K562 (cell line): Measurements from ENCODE around the gene EYA2.

Source experiments
- ETV6 ChIP-seq, 3 experiments: fragments of 150-350 bp in 1 of 3; sonication (generic) in 1 of 3; formaldehyde crosslinking in 1 of 3; IDR thresholded peaks; 2 replicates each; pipeline versions ENCODE4 v1.6.1 to v1.8.0; 2014 to 2022; ENCODE audit warnings: borderline replicate concordance in 2 of 3, low read depth in 2 of 3, antibody characterized with exemption in 1 of 3, low read length in 1 of 3, mild to moderate bottlenecking in 1 of 3, missing genetic modification reagents in 1 of 3
- HDAC6 ChIP-seq: IDR thresholded peaks from 2 replicates; pipeline ENCODE4 v1.6.1; 2012; ENCODE audit warnings: low read depth, mild to moderate bottlenecking, control low read depth, inconsistent platforms, low read length, moderate library complexity
- MEIS2 ChIP-seq: fragments of 450-650 bp; IDR thresholded peaks from 2 replicates; pipeline ENCODE4 v1.6.1; 2014; ENCODE audit warnings: mild to moderate bottlenecking; ENCODE audit not compliant: partially characterized antibody
- NR1H2 ChIP-seq: sonication (generic); formaldehyde crosslinking; IDR thresholded peaks from 2 replicates; pipeline ENCODE4 v1.4.0; 2020; ENCODE audit warnings: mild to moderate bottlenecking, missing genetic modification reagents
- POLR2A ChIP-seq: fragments of 450-650 bp; conservative IDR thresholded peaks from 2 replicates; pipeline ENCODE4 v1.6.1; 2016
- SP1 ChIP-seq: sonication (generic); formaldehyde crosslinking; IDR thresholded peaks from 2 replicates; pipeline ENCODE4 v1.8.1; 2022; ENCODE audit warnings: mild to moderate bottlenecking, missing genetic modification reagents
- SREBF2 ChIP-seq: sonication (generic); formaldehyde crosslinking; IDR thresholded peaks from 2 replicates; pipeline ENCODE4 v1.4.0; 2020; ENCODE audit warnings: mild to moderate bottlenecking, missing genetic modification reagents
- TF ChIP-seq, protein P1 (sequence below), 3 experiments: IDR thresholded peaks in 2 of 3; conservative IDR thresholded peaks in 1 of 3; 2 replicates each; pipeline ENCODE4 v1.5.1; 2011 to 2012; ENCODE audit warnings: low read length in 3 of 3, mild to moderate bottlenecking in 3 of 3, control low read depth in 2 of 3, improper control_type of control experiment in 1 of 3, inconsistent platforms in 1 of 3, low read depth in 1 of 3, mixed read lengths in 1 of 3, moderate library complexity in 1 of 3; ENCODE audit not compliant: insufficient read depth in 2 of 3
- TF ChIP-seq, protein P2 (sequence below): fragments of 250-450 bp; sonication (Bioruptor Pico); IDR thresholded peaks from 2 replicates; pipeline ENCODE4 v1.4.0; 2020; ENCODE audit warnings: mild to moderate bottlenecking, moderate library complexity, borderline replicate concordance

DNA sequence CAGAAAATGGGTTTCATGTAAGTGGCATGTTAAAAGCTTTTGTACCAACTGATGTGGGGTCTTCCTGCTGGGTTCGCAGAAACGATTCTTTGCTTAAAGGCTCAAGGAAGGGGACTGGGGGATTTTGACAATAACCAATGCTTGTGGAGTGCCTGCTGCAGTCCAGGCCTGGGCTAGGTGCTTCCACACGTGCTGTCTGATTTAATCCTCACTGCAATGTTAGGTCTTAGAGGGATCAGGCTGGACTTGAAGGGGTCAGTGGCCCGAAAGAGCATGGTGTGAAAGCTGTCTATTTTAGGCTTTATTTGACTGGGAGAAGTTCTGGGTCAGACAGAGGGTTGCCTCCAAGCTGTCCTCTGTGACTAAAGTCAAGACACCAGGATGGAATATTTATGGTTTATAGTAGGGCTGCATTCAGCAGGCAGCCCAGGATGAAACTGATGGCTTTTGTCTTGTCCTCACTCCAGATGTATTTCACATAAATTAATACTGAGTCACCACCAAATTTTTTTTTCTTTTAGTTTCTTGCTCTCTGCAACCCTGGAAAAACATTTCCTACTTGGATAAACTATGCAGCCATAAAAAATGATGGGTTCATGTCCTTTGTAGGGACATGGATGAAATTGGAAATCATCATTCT lies 242.7 kb downstream of the EYA2 start:
- TF ChIP-seq, protein P1, sequence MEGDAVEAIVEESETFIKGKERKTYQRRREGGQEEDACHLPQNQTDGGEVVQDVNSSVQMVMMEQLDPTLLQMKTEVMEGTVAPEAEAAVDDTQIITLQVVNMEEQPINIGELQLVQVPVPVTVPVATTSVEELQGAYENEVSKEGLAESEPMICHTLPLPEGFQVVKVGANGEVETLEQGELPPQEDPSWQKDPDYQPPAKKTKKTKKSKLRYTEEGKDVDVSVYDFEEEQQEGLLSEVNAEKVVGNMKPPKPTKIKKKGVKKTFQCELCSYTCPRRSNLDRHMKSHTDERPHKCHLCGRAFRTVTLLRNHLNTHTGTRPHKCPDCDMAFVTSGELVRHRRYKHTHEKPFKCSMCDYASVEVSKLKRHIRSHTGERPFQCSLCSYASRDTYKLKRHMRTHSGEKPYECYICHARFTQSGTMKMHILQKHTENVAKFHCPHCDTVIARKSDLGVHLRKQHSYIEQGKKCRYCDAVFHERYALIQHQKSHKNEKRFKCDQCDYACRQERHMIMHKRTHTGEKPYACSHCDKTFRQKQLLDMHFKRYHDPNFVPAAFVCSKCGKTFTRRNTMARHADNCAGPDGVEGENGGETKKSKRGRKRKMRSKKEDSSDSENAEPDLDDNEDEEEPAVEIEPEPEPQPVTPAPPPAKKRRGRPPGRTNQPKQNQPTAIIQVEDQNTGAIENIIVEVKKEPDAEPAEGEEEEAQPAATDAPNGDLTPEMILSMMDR (IDR thresholded peaks at IDR 0.05 in 2 of 3, conservative IDR thresholded peaks at IDR 0.05 in 1 of 3; ENCODE audit: insufficient read depth in 2 of 3, low read depth in 1 of 3, low read length in 3 of 3), result no peak
- TF ChIP-seq ETV6 (IDR thresholded peaks at IDR 0.05; ENCODE audit: borderline replicate concordance in 1 of 2, low read depth in 2 of 2, low read length in 1 of 2) (no peak), ETV6 (CRISPR knock-in tag; IDR thresholded peaks at IDR 0.05; ENCODE audit: borderline replicate concordance) (no peak), HDAC6 (no peak), NR1H2 (CRISPR knock-in tag) (no peak), MEIS2 (no peak), SP1 (CRISPR knock-in tag) (no peak), SREBF2 (no peak), POLR2A (no peak)
- TF ChIP-seq, protein P2, sequence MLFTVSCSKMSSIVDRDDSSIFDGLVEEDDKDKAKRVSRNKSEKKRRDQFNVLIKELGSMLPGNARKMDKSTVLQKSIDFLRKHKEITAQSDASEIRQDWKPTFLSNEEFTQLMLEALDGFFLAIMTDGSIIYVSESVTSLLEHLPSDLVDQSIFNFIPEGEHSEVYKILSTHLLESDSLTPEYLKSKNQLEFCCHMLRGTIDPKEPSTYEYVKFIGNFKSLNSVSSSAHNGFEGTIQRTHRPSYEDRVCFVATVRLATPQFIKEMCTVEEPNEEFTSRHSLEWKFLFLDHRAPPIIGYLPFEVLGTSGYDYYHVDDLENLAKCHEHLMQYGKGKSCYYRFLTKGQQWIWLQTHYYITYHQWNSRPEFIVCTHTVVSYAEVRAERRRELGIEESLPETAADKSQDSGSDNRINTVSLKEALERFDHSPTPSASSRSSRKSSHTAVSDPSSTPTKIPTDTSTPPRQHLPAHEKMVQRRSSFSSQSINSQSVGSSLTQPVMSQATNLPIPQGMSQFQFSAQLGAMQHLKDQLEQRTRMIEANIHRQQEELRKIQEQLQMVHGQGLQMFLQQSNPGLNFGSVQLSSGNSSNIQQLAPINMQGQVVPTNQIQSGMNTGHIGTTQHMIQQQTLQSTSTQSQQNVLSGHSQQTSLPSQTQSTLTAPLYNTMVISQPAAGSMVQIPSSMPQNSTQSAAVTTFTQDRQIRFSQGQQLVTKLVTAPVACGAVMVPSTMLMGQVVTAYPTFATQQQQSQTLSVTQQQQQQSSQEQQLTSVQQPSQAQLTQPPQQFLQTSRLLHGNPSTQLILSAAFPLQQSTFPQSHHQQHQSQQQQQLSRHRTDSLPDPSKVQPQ (CRISPR knock-in tag), result no peak
